Fibroblast of lung (primary cell): ENCODE measurements around the gene MPRIP. TPM values are rescaled to one million over a fixed set of nuclear protein-coding genes. Genes with fewer than 3 reads are reported as not detected.

ENCODE experiments used
- DNase-seq, 2 donors: peaks; one replicate each; pipeline versions ENCODE4 v3.0.0 to v3.0.0-alpha.2; 2010; ENCODE audit warnings: low read depth in 2 of 2
- H2AFZ ChIP-seq: 2 replicates; pipeline ENCODE4 v1.5.1; 2012; ENCODE audit warnings: low read length, control low read depth, inconsistent platforms
- H3K27ac ChIP-seq: 2 replicates; pipeline ENCODE4 v1.5.1; 2011; ENCODE audit warnings: low read length, control low read depth; ENCODE audit not compliant: insufficient read depth
- H3K27me3 ChIP-seq: 2 replicates; pipeline ENCODE4 v1.5.1; 2011; ENCODE audit warnings: mild to moderate bottlenecking, low read length; ENCODE audit not compliant: control insufficient read depth, insufficient read depth
- H3K36me3 ChIP-seq: 2 replicates; pipeline ENCODE4 v1.5.1; 2011; ENCODE audit warnings: low read length; ENCODE audit not compliant: control insufficient read depth, insufficient read depth
- H3K4me1 ChIP-seq: 2 replicates; pipeline ENCODE4 v1.5.1; 2011; ENCODE audit warnings: low read length; ENCODE audit not compliant: control insufficient read depth, insufficient read depth; ENCODE audit errors: extremely low read depth
- H3K4me2 ChIP-seq: 2 replicates; pipeline ENCODE4 v1.5.1; 2011; ENCODE audit warnings: low read length, control low read depth; ENCODE audit not compliant: insufficient read depth; ENCODE audit errors: extremely low read depth
- H3K4me3 ChIP-seq, 4 experiments: fragments of 200-600 bp in 1 of 4; sonication (generic) in 1 of 4; replicated peaks in 1 of 4; 2 replicates each; pipeline ENCODE4 v1.5.1; 2011 to 2016; ENCODE audit warnings: low read length in 4 of 4, low read depth in 3 of 4, mild to moderate bottlenecking in 3 of 4, control low read depth in 2 of 4, inconsistent platforms in 1 of 4, mixed read lengths in 1 of 4; ENCODE audit not compliant: insufficient read depth in 1 of 4; ENCODE audit errors: control extremely low read depth in 1 of 4
- H3K79me2 ChIP-seq: 2 replicates; pipeline ENCODE4 v1.5.1; 2012; ENCODE audit warnings: mild to moderate bottlenecking, low read length, inconsistent platforms; ENCODE audit not compliant: control insufficient read depth, insufficient read depth
- H3K9ac ChIP-seq: 2 replicates; pipeline ENCODE4 v1.5.1; 2011; ENCODE audit warnings: mild to moderate bottlenecking, low read length, control low read depth; ENCODE audit not compliant: insufficient read depth
- H3K9me3 ChIP-seq: 2 replicates; pipeline ENCODE4 v1.5.1; 2012; ENCODE audit warnings: low read depth, low read length; ENCODE audit not compliant: control insufficient read depth, insufficient read depth
- H4K20me1 ChIP-seq: 2 replicates; pipeline ENCODE4 v1.5.1; 2011; ENCODE audit warnings: low read length; ENCODE audit not compliant: control insufficient read depth, insufficient read depth; ENCODE audit errors: extremely low read depth
- EZH2 ChIP-seq: IDR thresholded peaks from 2 replicates; pipeline ENCODE4 v1.5.1; 2012; ENCODE audit warnings: low read length, control low read depth, mild to moderate bottlenecking; ENCODE audit errors: missing control alignments
- polyA plus RNA-seq, 2 donors: library from polyadenylated mRNA; depleted of rRNA in 1 of 2; stranded (reverse) in 1 of 2; unstranded in 1 of 2; fragments of >200 nt; gene quantifications; 2 replicates each; pipeline ENCODE4 v1.2.1, GENCODE V29; 2011 to 2012; ENCODE audit warnings: missing spikeins in 1 of 2
- total RNA-seq: library from RNA; depleted of rRNA; stranded (reverse); fragments of >200 nt; gene quantifications from 2 replicates; pipeline ENCODE4 v1.2.1, GENCODE V29; 2014
- TF ChIP-seq, protein P1 (sequence below), 2 donors: IDR thresholded peaks in 1 of 2; conservative IDR thresholded peaks in 1 of 2; 1 replicate in 1 of 2; 2 replicates in 1 of 2; pipeline ENCODE4 v1.5.1; 2011 to 2012; ENCODE audit warnings: low read length in 2 of 2, control low read depth in 1 of 2, inconsistent platforms in 1 of 2, low read depth in 1 of 2, mild to moderate bottlenecking in 1 of 2

The MPRIP gene
- total and polyA plus RNA-seq, 2 donors (not counting 1 experiment from before 2014, with no cell fraction given), result 104 to 124 TPM

DNA sequence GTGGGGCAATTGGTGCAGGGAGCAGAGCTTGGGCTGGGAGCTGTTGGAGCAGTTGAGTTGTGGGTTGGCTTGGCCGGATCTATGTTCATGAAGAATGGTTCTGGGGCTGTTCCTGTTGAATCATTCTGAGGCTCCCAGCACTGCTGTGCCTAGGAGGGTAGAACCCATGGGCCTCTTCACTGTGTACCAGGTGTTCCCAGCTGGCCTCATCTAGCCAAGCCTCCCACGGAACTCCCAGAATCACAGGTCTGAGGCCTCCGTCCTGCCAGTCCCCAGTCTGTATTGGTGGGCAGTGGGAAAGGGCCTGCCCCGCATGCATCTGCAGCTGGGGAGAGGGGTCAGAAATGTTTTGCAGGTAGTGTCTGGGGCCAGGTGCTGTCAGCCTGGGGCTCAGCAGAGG is 74.1 kb downstream of the MPRIP start:
- Histone ChIP-seq H3K36me3 (no peaks in the 10 kb centered on the region), H3K4me3 (no peak overlapping the region), H2AFZ (no peak overlapping the region), H3K4me1 (peaks cover 18% of the 10 kb centered on the region), H3K27ac (no peak overlapping the region), H3K9ac (no peak overlapping the region), H3K4me2 (no peak overlapping the region), H3K27me3 (no peaks in the 10 kb centered on the region), H3K79me2 (peaks cover 92% of the 10 kb centered on the region), H3K9me3 (no peaks in the 10 kb centered on the region), H4K20me1 (no peaks in the 10 kb centered on the region)
- no peak for DNase-seq
- TF ChIP-seq EZH2, result no peak
- TF ChIP-seq, protein P1, sequence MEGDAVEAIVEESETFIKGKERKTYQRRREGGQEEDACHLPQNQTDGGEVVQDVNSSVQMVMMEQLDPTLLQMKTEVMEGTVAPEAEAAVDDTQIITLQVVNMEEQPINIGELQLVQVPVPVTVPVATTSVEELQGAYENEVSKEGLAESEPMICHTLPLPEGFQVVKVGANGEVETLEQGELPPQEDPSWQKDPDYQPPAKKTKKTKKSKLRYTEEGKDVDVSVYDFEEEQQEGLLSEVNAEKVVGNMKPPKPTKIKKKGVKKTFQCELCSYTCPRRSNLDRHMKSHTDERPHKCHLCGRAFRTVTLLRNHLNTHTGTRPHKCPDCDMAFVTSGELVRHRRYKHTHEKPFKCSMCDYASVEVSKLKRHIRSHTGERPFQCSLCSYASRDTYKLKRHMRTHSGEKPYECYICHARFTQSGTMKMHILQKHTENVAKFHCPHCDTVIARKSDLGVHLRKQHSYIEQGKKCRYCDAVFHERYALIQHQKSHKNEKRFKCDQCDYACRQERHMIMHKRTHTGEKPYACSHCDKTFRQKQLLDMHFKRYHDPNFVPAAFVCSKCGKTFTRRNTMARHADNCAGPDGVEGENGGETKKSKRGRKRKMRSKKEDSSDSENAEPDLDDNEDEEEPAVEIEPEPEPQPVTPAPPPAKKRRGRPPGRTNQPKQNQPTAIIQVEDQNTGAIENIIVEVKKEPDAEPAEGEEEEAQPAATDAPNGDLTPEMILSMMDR (conservative IDR thresholded peaks at IDR 0.05 in 1 of 2, IDR thresholded peaks at IDR 0.05 in 1 of 2; ENCODE audit: low read depth in 1 of 2, low read length in 2 of 2), result no peak

DNA sequence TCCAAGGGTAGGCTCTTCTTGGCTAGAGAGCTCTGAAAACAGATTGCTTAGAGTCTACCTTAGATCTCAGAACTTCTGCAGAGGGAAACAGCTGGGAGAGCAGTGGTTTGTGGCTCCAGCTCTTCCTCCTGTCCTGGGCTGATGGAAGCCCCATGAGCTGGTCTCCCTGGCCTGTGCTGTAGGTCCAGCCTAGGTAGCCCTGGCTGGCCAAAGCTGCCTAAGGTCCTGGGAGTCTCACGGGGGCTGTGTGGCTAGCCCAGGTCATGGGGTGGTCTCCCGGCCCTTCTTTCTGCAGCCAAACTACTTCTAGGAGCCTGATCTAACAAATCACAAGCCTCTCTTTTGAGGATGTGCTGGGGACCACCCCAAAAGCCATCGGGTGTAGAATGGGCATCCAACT is 75.7 kb downstream of the MPRIP start:
- Histone ChIP-seq H3K4me3 (no peak overlapping the region), H3K9me3 (no peaks in the 10 kb centered on the region), H3K27ac (no peak overlapping the region), H4K20me1 (no peaks in the 10 kb centered on the region), H3K36me3 (no peaks in the 10 kb centered on the region), H3K4me1 (peaks cover 18% of the 10 kb centered on the region), H3K27me3 (no peaks in the 10 kb centered on the region), H2AFZ (no peak overlapping the region), H3K4me2 (no peak overlapping the region), H3K79me2 (peaks cover 88% of the 10 kb centered on the region), H3K9ac (no peak overlapping the region)
- no peak for DNase-seq
- TF ChIP-seq, protein P1 (conservative IDR thresholded peaks at IDR 0.05 in 1 of 2, IDR thresholded peaks at IDR 0.05 in 1 of 2; ENCODE audit: low read depth in 1 of 2, low read length in 2 of 2), result no peak

DNA sequence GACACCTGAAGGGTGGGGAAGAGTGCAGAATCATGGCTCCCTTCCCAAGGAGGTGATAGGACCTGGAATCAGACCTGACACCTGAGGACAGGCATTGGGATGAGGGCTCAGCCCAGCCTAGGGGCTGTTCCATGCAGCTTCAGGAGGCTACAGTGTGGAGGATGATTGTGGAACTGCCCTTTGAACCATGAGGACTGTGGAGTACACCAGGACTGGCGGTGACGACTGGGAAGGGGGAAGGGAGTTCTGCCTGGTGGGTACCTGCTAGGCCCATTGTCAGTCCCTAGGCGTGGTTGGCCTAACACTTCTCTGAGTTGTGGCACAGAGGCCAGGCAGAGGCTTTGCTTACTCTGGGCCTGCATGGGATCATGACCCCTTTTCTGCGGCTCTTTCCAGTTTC is 76.1 kb downstream of the MPRIP start:
- TF ChIP-seq EZH2, result no peak
- TF ChIP-seq, protein P1 (conservative IDR thresholded peaks at IDR 0.05 in 1 of 2, IDR thresholded peaks at IDR 0.05 in 1 of 2; ENCODE audit: low read depth in 1 of 2, low read length in 2 of 2), result no peak
- H3K4me1 ChIP-seq, result peaks cover 18% of the 10 kb centered on the region
- no peak overlapping the region for H3K4me3 ChIP-seq
- peaks cover 87% of the 10 kb centered on the region for H3K79me2 ChIP-seq
- H3K4me2 ChIP-seq, result peak overlapping the region; percentile 8
- no peak overlapping the region for H3K9ac ChIP-seq
- H3K27me3 ChIP-seq, result no peaks in the 10 kb centered on the region
- H3K36me3 ChIP-seq, result no peaks in the 10 kb centered on the region
- no peaks in the 10 kb centered on the region for H3K9me3 ChIP-seq
- H4K20me1 ChIP-seq, result no peaks in the 10 kb centered on the region
- H3K27ac ChIP-seq, result no peak overlapping the region
- no peak for DNase-seq
- no peak overlapping the region for H2AFZ ChIP-seq
